ENCODE measurements around the gene PHKG2.

Gene PHKG2

GRCh38 chr16:30728899-30729672 is 19.1 kb upstream of the PHKG2 start:
- TF ChIP-seq CTCF (IDR thresholded peaks at IDR 0.05) (no peak), ZFX (IDR thresholded peaks at IDR 0.05; ENCODE audit: borderline replicate concordance) (no peak)

DNA sequence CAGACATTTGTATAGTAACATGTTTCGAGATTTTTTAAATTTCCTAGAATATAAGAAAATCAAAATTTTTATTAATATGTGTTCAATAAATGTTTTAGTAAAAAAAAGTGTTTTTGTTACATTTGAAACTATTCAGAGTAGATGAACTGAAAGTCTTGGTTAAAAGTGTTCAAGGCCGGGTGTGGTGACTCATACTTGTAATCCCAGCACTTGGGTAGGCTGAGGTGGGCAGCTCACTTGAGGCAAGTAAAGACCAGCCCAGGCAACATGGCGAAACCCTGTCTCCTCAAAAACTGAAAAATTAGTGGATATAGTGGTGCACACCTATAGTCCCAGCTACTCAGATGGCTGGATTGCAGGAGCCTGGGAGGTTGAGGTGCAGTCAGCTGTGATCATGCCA is 16.8 kb upstream of the PHKG2 start:
- no peak overlapping the region for H3K27ac ChIP-seq
- TF ChIP-seq ZFX (IDR thresholded peaks at IDR 0.05; ENCODE audit: borderline replicate concordance) (no peak), CTCF (IDR thresholded peaks at IDR 0.05) (no peak)

More at GRCh38 chr16:30728899-30729672, 19.1 kb upstream of the PHKG2 start:
- no peak overlapping the region for H3K27ac ChIP-seq

- peak overlapping the region; percentile 5; the same call in 1 of the 2 replicates for H3K27ac ChIP-seq
- TF ChIP-seq CTCF (IDR thresholded peaks at IDR 0.05) (no peak), ZFX (IDR thresholded peaks at IDR 0.05; ENCODE audit: borderline replicate concordance) (no peak)
These were observed 11.0 kb upstream of the PHKG2 start for GRCh38 chr16:30736995-30737793.

DNA sequence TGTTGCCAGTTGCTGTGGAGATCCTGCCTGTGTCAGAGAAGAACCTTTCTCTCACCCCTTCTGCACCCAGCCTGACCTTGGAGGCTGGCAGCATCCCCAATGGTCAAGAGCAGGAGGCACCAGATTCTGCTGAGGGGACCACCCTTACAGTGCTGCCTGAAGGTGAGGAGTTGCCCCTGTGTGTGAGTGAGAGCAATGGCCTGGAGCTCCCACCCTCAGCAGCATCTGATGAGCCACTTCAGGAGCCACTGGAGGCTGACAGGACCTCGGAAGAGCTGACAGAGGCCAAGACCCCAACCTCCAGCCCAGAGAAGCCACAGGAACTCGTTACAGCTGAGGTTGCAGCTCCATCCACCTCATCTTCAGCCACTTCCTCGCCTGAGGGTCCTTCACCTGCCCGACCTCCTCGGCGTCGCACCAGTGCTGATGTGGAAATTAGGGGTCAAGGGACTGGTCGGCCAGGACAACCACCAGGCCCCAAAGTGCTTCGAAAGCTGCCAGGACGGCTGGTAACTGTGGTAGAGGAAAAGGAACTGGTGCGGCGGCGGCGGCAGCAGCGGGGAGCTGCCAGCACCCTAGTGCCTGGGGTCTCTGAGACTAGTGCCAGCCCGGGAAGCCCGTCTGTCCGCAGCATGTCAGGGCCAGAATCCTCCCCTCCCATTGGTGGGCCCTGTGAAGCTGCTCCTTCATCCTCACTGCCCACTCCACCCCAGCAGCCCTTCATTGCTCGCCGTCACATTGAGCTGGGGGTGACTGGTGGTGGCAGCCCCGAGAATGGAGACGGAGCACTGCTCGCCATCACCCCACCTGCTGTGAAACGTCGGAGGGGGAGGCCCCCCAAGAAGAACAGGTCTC is 10.2 kb upstream of the PHKG2 start:
- TF ChIP-seq ZFX (IDR thresholded peaks at IDR 0.05; ENCODE audit: borderline replicate concordance) (no peak), CTCF (IDR thresholded peaks at IDR 0.05) (no peak)
- H3K27ac ChIP-seq, result peak overlapping the region; percentile 96; the same call in 1 of the 2 replicates

- H3K27ac ChIP-seq, result peak overlapping the region; percentile 96
- TF ChIP-seq ZFX (IDR thresholded peaks at IDR 0.05; ENCODE audit: borderline replicate concordance), result no peak
- no peak for TF ChIP-seq CTCF (IDR thresholded peaks at IDR 0.05)
These were observed 9.0 kb upstream of the PHKG2 start for GRCh38 chr16:30738984-30739951.

Data from 22Rv1 (cell line).